GM23338 (cell line): ENCODE data around the gene HLCS. TPM values are rescaled to one million over a fixed set of nuclear protein-coding genes. Genes with fewer than 3 reads are reported as not detected.

ENCODE experiments used
- ATAC-seq: fragments of 200-7000 bp; cut with Tn5 transposase; 3 replicates; pipeline ENCODE4 v1.9.1; 2020
- DNase-seq: peaks from one replicate; pipeline ENCODE4 v3.0.0-alpha.2; 2015; ENCODE audit warnings: low spot score
- H2AFZ ChIP-seq: fragments of 200-600 bp; sonication (generic); 2 replicates; pipeline ENCODE4 v1.8.0; 2016; ENCODE audit warnings: antibody characterized with exemption, mild to moderate bottlenecking, moderate library complexity
- H3F3A ChIP-seq: fragments of 200-600 bp; sonication (generic); replicated peaks from 2 replicates; pipeline ENCODE4 v1.8.0; 2017; ENCODE audit warnings: antibody characterized with exemption, mixed run types, low read depth
- H3K27ac ChIP-seq: fragments of 200-600 bp; sonication (generic); 2 replicates; pipeline ENCODE4 v1.6.1; 2016; ENCODE audit warnings: low read depth
- H3K27me3 ChIP-seq: fragments of 200-600 bp; sonication (generic); 2 replicates; pipeline ENCODE4 v1.8.0; 2016; ENCODE audit warnings: mild to moderate bottlenecking, mixed run types, moderate library complexity; ENCODE audit not compliant: insufficient read depth
- H3K36me3 ChIP-seq: fragments of 200-600 bp; sonication (generic); 2 replicates; pipeline ENCODE4 v1.8.0; 2016; ENCODE audit warnings: mild to moderate bottlenecking; ENCODE audit not compliant: insufficient read depth
- H3K4me1 ChIP-seq: fragments of 200-600 bp; sonication (generic); 2 replicates; pipeline ENCODE4 v1.8.0; 2016; ENCODE audit warnings: mild to moderate bottlenecking, moderate library complexity; ENCODE audit not compliant: insufficient read depth
- H3K4me2 ChIP-seq: fragments of 200-600 bp; sonication (generic); 2 replicates; pipeline ENCODE4 v1.7.1; 2017; ENCODE audit warnings: mixed run types
- H3K4me3 ChIP-seq: fragments of 200-600 bp; sonication (generic); 2 replicates; pipeline ENCODE4 v1.6.1; 2016; ENCODE audit warnings: mixed run types
- H3K79me2 ChIP-seq: fragments of 200-600 bp; sonication (generic); replicated peaks from 2 replicates; pipeline ENCODE4 v1.8.0; 2017; ENCODE audit warnings: mild to moderate bottlenecking; ENCODE audit not compliant: insufficient read depth
- H3K9me2 ChIP-seq: fragments of 200-600 bp; sonication (generic); 2 replicates; pipeline ENCODE4 v1.8.0; 2017; ENCODE audit not compliant: insufficient read depth
- H4K20me1 ChIP-seq: fragments of 200-600 bp; sonication (generic); replicated peaks from 2 replicates; pipeline ENCODE4 v1.8.0; 2017; ENCODE audit warnings: mild to moderate bottlenecking; ENCODE audit not compliant: insufficient read depth
- H3K27ac Mint-ChIP-seq: 2 replicates; pipeline ENCODE4 v1.8.0; 2020; ENCODE audit warnings: inconsistent platforms, mild to moderate bottlenecking, moderate library complexity, mixed read lengths
- H3K27me3 Mint-ChIP-seq: 3 replicates; pipeline ENCODE4 v1.8.0; 2022; ENCODE audit warnings: low read depth, mild to moderate bottlenecking, moderate library complexity, mixed read lengths, inconsistent platforms; ENCODE audit not compliant: insufficient read depth, poor library complexity
- H3K36me3 Mint-ChIP-seq: 3 replicates; pipeline ENCODE4 v1.8.0; 2021; ENCODE audit warnings: low read depth, mild to moderate bottlenecking, inconsistent platforms, moderate library complexity, mixed read lengths
- H3K4me1 Mint-ChIP-seq: 3 replicates; pipeline ENCODE4 v1.8.0; 2020; ENCODE audit warnings: mild to moderate bottlenecking, inconsistent platforms, mixed read lengths
- H3K4me3 Mint-ChIP-seq: 3 replicates; pipeline ENCODE4 v1.8.0; 2021; ENCODE audit warnings: moderate library complexity, mild to moderate bottlenecking, inconsistent platforms, mixed read lengths
- H3K9me3 Mint-ChIP-seq: 3 replicates; pipeline ENCODE4 v1.8.0; 2020; ENCODE audit warnings: moderate library complexity, mild to moderate bottlenecking, inconsistent platforms, mixed read lengths
- EZH2 ChIP-seq: fragments of 200-600 bp; sonication (generic); IDR thresholded peaks from one replicate; pipeline ENCODE4 v1.8.0; 2017; ENCODE audit warnings: antibody characterized with exemption, mild to moderate bottlenecking, low read depth; ENCODE audit not compliant: unreplicated experiment
- EZH2phosphoT487 ChIP-seq: fragments of 200-600 bp; sonication (generic); IDR thresholded peaks from one replicate; pipeline ENCODE4 v1.8.1; 2018; ENCODE audit warnings: antibody characterized with exemption; ENCODE audit not compliant: unreplicated experiment
- NANOG ChIP-seq: IDR thresholded peaks from 2 replicates; pipeline ENCODE4 v1.6.1; 2016; ENCODE audit warnings: antibody characterized with exemption, borderline replicate concordance
- POLR2AphosphoS5 ChIP-seq: IDR thresholded peaks from 2 replicates; pipeline ENCODE4 v1.6.1; 2016; ENCODE audit warnings: antibody characterized with exemption, low read depth
- ZNF114 ChIP-seq: fragments of 250-450 bp; sonication (Bioruptor Pico); IDR thresholded peaks from 2 replicates; pipeline ENCODE4 v1.5.0; 2020; ENCODE audit warnings: mild to moderate bottlenecking, moderate library complexity
- ZNF331 ChIP-seq: fragments of 250-450 bp; sonication (Bioruptor Pico); IDR thresholded peaks from 2 replicates; pipeline ENCODE4 v1.5.0; 2020; ENCODE audit warnings: low read depth, mild to moderate bottlenecking, moderate library complexity
- polyA plus RNA-seq: library from polyadenylated mRNA; unstranded; fragments of >200 nt; fragmentation: Nextera tagmentation; extraction: Ambion mirVana; gene quantifications from 2 replicates; pipeline ENCODE4 v1.2.1, GENCODE V29; 2016
- total RNA-seq: library from RNA; depleted of rRNA; stranded (reverse); fragments of >200 nt; shearing (Covaris generic); gene quantifications from 2 replicates; pipeline ENCODE4 v1.2.3, GENCODE V29; 2014
- TF ChIP-seq, protein P1 (sequence below): IDR thresholded peaks from one replicate; pipeline ENCODE4 v1.6.1; 2018; ENCODE audit warnings: antibody characterized with exemption; ENCODE audit not compliant: unreplicated experiment
- TF ChIP-seq, protein P2 (sequence below): fragments of 250-450 bp; sonication (Bioruptor Pico); IDR thresholded peaks from 2 replicates; pipeline ENCODE4 v1.5.0; 2020; ENCODE audit warnings: mild to moderate bottlenecking, moderate library complexity
- TF ChIP-seq, protein P3 (sequence below), 2 experiments: fragments of 200-600 bp in 1 of 2; sonication (generic) in 1 of 2; conservative IDR thresholded peaks; 2 replicates each; pipeline versions ENCODE4 v1.5.1 to v1.6.1; 2016 to 2017; ENCODE audit warnings: antibody characterized with exemption in 2 of 2, low read depth in 2 of 2, mild to moderate bottlenecking in 2 of 2, moderate library complexity in 1 of 2

Gene HLCS
- total and polyA plus RNA-seq, 2 experiments from 2014 or later: 6.1 to 14.7 TPM

- no peaks in the 10 kb centered on the region for H3K4me1 ChIP-seq
- H4K20me1 ChIP-seq: no peaks in the 10 kb centered on the region
- H3K4me2 ChIP-seq: no peak overlapping the region
- H3K9me3 Mint-ChIP-seq: peaks cover 28% of the 10 kb centered on the region
- H3K27ac ChIP-seq: no peak overlapping the region
- peaks cover 3% of the 10 kb centered on the region for H3K27me3 Mint-ChIP-seq
- H3K4me3 Mint-ChIP-seq: no peak overlapping the region
- no peak overlapping the region for H3K4me3 ChIP-seq
- DNase-seq (no peak), ATAC-seq (no peak)
- TF ChIP-seq, protein P1, sequence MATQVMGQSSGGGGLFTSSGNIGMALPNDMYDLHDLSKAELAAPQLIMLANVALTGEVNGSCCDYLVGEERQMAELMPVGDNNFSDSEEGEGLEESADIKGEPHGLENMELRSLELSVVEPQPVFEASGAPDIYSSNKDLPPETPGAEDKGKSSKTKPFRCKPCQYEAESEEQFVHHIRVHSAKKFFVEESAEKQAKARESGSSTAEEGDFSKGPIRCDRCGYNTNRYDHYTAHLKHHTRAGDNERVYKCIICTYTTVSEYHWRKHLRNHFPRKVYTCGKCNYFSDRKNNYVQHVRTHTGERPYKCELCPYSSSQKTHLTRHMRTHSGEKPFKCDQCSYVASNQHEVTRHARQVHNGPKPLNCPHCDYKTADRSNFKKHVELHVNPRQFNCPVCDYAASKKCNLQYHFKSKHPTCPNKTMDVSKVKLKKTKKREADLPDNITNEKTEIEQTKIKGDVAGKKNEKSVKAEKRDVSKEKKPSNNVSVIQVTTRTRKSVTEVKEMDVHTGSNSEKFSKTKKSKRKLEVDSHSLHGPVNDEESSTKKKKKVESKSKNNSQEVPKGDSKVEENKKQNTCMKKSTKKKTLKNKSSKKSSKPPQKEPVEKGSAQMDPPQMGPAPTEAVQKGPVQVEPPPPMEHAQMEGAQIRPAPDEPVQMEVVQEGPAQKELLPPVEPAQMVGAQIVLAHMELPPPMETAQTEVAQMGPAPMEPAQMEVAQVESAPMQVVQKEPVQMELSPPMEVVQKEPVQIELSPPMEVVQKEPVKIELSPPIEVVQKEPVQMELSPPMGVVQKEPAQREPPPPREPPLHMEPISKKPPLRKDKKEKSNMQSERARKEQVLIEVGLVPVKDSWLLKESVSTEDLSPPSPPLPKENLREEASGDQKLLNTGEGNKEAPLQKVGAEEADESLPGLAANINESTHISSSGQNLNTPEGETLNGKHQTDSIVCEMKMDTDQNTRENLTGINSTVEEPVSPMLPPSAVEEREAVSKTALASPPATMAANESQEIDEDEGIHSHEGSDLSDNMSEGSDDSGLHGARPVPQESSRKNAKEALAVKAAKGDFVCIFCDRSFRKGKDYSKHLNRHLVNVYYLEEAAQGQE: no peak
- TF ChIP-seq POLR2AphosphoS5 (no peak), NANOG (no peak), EZH2phosphoT487 (no peak), ZNF114 (no peak), EZH2 (no peak), ZNF331 (CRISPR knock-in tag) (no peak)
- TF ChIP-seq, protein P2, sequence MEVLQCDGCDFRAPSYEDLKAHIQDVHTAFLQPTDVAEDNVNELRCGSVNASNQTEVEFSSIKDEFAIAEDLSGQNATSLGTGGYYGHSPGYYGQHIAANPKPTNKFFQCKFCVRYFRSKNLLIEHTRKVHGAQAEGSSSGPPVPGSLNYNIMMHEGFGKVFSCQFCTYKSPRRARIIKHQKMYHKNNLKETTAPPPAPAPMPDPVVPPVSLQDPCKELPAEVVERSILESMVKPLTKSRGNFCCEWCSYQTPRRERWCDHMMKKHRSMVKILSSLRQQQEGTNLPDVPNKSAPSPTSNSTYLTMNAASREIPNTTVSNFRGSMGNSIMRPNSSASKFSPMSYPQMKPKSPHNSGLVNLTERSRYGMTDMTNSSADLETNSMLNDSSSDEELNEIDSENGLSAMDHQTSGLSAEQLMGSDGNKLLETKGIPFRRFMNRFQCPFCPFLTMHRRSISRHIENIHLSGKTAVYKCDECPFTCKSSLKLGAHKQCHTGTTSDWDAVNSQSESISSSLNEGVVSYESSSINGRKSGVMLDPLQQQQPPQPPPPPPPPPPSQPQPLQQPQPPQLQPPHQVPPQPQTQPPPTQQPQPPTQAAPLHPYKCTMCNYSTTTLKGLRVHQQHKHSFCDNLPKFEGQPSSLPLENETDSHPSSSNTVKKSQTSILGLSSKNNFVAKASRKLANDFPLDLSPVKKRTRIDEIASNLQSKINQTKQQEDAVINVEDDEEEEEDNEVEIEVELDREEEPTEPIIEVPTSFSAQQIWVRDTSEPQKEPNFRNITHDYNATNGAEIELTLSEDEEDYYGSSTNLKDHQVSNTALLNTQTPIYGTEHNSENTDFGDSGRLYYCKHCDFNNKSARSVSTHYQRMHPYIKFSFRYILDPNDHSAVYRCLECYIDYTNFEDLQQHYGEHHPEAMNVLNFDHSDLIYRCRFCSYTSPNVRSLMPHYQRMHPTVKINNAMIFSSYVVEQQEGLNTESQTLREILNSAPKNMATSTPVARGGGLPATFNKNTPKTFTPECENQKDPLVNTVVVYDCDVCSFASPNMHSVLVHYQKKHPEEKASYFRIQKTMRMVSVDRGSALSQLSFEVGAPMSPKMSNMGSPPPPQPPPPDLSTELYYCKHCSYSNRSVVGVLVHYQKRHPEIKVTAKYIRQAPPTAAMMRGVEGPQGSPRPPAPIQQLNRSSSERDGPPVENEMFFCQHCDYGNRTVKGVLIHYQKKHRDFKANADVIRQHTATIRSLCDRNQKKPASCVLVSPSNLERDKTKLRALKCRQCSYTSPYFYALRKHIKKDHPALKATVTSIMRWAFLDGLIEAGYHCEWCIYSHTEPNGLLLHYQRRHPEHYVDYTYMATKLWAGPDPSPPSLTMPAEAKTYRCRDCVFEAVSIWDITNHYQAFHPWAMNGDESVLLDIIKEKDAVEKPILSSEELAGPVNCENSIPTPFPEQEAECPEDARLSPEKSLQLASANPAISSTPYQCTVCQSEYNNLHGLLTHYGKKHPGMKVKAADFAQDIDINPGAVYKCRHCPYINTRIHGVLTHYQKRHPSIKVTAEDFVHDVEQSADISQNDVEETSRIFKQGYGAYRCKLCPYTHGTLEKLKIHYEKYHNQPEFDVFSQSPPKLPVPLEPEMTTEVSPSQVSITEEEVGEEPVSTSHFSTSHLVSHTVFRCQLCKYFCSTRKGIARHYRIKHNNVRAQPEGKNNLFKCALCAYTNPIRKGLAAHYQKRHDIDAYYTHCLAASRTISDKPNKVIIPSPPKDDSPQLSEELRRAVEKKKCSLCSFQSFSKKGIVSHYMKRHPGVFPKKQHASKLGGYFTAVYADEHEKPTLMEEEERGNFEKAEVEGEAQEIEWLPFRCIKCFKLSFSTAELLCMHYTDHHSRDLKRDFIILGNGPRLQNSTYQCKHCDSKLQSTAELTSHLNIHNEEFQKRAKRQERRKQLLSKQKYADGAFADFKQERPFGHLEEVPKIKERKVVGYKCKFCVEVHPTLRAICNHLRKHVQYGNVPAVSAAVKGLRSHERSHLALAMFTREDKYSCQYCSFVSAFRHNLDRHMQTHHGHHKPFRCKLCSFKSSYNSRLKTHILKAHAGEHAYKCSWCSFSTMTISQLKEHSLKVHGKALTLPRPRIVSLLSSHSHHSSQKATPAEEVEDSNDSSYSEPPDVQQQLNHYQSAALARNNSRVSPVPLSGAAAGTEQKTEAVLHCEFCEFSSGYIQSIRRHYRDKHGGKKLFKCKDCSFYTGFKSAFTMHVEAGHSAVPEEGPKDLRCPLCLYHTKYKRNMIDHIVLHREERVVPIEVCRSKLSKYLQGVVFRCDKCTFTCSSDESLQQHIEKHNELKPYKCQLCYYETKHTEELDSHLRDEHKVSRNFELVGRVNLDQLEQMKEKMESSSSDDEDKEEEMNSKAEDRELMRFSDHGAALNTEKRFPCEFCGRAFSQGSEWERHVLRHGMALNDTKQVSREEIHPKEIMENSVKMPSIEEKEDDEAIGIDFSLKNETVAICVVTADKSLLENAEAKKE: no peak
- TF ChIP-seq, protein P3, sequence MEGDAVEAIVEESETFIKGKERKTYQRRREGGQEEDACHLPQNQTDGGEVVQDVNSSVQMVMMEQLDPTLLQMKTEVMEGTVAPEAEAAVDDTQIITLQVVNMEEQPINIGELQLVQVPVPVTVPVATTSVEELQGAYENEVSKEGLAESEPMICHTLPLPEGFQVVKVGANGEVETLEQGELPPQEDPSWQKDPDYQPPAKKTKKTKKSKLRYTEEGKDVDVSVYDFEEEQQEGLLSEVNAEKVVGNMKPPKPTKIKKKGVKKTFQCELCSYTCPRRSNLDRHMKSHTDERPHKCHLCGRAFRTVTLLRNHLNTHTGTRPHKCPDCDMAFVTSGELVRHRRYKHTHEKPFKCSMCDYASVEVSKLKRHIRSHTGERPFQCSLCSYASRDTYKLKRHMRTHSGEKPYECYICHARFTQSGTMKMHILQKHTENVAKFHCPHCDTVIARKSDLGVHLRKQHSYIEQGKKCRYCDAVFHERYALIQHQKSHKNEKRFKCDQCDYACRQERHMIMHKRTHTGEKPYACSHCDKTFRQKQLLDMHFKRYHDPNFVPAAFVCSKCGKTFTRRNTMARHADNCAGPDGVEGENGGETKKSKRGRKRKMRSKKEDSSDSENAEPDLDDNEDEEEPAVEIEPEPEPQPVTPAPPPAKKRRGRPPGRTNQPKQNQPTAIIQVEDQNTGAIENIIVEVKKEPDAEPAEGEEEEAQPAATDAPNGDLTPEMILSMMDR (conservative IDR thresholded peaks at IDR 0.05; ENCODE audit: low read depth in 2 of 2): no peak
- no peaks in the 10 kb centered on the region for H3K36me3 ChIP-seq
- H3K4me1 Mint-ChIP-seq: no peaks in the 10 kb centered on the region
- H2AFZ ChIP-seq: no peak overlapping the region
- no peak overlapping the region for H3K27ac Mint-ChIP-seq
- H3K9me2 ChIP-seq: no peaks in the 10 kb centered on the region
- no peaks in the 10 kb centered on the region for H3K27me3 ChIP-seq
- no peaks in the 10 kb centered on the region for H3K79me2 ChIP-seq
- no peaks in the 10 kb centered on the region for H3F3A ChIP-seq
- peaks cover 22% of the 10 kb centered on the region for H3K36me3 Mint-ChIP-seq
These were observed 88.7 kb downstream of the HLCS start for GRCh38 chr21:36877741-36878140.
